Measurements from ENCODE around the gene ATP6V0A4. TPM values are rescaled to one million over a fixed set of nuclear protein-coding genes. Genes with fewer than 3 reads are reported as not detected.
"Not testable (repeated sequence)": the region's sequence is repeated elsewhere in the genome, so short reads cannot be mapped to it uniquely, and the experiment has no call there.

Gene ATP6V0A4
- total RNA-seq, 1 experiment from 2014 or later = 0.17 TPM

DNA sequence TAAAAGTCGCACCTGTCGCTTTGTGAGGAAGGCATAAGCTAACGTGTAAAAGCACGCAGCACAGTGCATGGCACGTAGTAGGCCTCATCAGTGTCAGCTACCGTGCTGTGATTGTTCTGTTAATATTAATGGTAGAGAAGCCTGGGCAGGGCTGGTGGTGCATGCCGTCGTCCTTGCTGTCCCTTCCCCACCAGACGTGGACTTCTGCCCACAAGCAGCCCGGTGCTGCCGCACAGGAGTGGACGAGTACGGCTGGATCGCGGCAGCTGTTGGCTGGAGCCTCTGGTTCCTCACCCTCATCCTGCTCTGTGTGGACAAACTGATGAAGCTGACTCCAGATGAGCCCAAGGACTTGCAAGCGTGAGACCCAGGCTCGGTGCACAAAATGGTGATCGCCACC is 4.7 kb upstream of the ATP6V0A4 start:
- DNase-seq (ENCODE audit: low spot score) = no peak

- DNase-seq (ENCODE audit: low spot score) = no peak
Observed at GRCh38 chr7:138801256-138801655, 3.3 kb upstream of the ATP6V0A4 start.

- DNase-seq (ENCODE audit: low spot score) = no peak
Observed at GRCh38 chr7:138799336-138800000, 1.5 kb upstream of the ATP6V0A4 start.

DNA sequence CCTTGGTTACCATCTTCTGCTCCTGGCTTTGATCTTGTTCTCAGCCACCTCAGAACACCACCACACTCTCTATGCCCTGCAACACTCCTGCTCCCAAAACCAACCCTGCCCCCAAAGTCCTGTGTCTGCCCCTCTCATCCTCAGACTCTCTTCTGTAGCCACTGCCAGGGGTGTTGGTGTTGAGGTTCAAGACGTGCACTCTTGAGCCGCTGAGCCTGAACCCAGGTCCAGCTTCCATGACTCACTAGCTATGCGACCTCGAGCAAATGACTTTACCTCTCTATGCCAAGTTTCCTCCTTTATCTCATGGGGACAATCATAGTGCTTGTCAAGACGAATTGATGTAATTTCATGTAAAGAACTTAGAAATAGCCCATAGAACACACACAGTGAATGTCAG is 840 bp upstream of the ATP6V0A4 start:
- DNase-seq (ENCODE audit: low spot score) = no peak

DNA sequence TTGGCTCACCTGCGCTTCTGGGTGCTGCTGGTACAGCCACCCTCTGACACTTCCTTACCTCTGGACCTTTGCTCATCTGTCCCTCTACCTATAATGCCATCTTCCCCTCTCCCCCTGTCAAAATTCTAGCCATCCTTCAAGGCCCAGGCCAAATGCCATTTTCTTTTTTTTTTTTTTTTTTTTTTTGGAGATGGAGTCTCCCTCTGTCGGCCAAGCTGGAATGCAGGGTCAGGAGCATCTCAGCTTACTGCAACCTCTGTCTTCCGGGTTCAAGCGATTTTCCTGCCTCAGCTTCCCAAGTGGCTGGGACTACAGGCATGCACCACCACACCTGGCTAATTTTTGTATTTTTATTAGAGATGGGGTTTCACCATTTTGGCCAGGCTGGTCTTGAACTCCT is 950 bp downstream of the ATP6V0A4 start:
- DNase-seq (ENCODE audit: low spot score) = not testable (repeated sequence)

DNA sequence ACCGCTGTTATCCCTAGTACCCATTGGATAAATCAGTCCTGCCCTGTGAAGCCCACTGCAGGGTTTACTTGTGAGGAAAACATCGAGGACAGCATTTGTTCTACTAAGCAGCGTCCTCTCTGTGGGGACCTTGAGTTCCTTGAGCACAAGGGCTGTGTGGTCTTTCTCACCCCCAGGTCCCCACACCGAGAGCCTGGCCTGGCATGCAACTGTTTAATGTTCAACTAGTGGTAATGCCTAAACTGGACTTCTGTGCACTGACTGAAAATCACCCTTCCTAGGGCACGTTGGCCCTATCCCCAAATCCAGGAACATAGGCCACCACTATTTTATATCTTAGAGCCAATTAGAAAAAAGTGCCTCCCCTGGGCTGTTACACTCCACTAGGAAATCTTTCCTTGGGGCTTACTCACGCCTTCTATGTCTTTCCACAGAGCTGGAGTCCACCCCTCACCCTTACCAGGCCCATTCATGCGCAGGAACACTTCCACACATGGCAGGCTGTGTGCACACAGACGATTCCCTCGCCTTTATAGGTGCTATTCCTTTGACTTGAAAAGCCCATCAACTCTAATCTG is 1.9 kb downstream of the ATP6V0A4 start:
- DNase-seq (ENCODE audit: low spot score) = no peak

- DNase-seq (ENCODE audit: low spot score) = peak; percentile 49
Observed at GRCh38 chr7:138785587-138786437, 12.2 kb downstream of the ATP6V0A4 start.

- no peak for DNase-seq (ENCODE audit: low spot score)
Observed at GRCh38 chr7:138784692-138785091, 13.3 kb downstream of the ATP6V0A4 start.

- DNase-seq (ENCODE audit: low spot score) = no peak
Observed at GRCh38 chr7:138781004-138781403, 17.0 kb downstream of the ATP6V0A4 start.

DNA sequence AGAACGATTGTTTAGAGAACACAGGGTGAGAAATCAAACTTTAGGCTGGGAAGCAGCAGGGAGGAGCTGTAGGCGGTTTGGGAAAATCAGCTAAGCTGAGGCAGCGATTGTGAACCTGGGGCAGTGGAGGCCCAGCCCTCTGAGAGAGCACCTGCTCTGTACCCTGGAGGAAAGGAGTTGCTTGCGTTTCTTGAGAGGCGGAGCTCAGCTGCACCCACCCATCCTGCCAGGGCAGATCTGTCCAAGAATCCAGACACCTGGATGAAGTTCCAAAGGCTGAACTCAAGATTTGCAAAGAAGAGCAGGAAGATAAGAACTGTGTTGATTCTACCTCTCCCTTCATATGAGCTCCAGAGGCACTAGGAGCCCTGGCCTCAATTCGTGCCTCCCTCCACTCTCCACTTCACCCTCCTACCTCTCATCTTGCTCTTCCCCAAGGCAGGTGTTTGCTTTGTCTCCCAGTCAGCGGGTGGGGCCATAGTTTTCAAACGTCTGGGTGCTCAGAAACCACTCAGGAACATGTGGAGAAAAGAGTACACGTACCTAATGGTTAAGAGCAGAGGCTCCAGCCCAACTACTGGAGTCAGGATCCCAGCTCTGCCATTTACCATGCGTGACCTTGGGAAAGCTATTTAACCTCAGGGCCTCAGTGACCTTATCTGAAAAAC is 21.7 kb downstream of the ATP6V0A4 start:
- DNase-seq (ENCODE audit: low spot score) = no peak

DNA sequence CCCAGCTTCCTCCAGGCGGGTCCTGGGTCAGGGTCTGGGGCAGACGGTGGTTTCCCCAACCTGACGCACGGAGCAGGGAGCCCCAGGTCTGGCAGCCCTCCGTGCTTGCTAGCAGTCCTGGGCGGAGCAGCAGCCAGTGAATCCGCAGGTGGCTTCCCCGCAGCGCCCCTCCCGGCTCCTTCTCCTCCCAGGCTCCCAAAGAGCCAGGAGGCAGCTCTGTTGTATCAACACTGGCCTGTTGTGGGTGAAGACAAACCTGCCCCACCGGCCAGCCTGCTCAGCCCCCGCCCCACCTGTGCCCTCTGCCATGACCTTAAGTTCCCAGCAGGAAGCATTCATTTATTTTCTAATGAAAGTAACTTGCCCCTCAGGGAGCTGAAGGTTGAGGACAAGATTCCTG is 24.2 kb downstream of the ATP6V0A4 start:
- no peak for DNase-seq (ENCODE audit: low spot score)

DNA sequence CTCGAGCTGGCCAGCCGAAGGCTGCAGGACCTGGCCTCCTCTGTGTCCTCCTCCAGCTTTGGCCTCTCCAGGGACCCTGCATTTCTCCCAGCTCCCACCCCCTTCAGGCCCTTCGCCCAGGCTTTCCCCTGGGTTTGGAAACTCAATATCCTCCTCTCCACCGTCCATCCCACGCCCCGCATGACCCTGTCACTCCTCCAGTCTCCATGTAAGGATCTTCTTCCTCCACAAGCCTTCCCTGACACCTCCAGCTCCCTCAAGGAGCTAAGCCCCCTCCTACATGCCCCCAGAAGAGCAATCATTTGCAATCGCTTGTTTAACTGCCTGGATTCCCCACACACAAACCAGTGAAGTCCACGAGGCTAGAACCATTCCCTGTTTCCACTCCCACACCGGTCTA is 24.8 kb downstream of the ATP6V0A4 start:
- DNase-seq (ENCODE audit: low spot score) = no peak

- DNase-seq (ENCODE audit: low spot score) = no peak
Observed at GRCh38 chr7:138770904-138771303, 27.1 kb downstream of the ATP6V0A4 start.

DNA sequence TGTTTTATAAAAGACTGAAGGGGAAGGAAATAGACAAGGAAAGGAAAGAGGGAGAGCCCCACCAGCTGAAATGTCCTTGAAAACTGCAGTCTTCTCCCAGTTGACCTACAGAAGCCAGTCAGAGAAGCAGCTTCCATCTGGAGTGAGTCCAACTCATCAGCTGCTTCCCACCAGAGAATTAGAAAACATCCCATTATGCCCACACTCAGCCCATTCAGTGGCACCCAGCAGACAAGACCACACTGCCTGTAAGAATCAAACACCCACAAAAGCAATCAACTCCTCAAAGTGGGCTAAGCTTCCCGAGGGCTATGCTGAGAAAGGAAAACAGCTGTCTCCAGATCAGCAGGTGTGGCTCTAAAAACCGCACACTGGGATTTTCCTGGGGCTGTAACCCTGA is 29.8 kb downstream of the ATP6V0A4 start:
- no peak for DNase-seq (ENCODE audit: low spot score)

DNA sequence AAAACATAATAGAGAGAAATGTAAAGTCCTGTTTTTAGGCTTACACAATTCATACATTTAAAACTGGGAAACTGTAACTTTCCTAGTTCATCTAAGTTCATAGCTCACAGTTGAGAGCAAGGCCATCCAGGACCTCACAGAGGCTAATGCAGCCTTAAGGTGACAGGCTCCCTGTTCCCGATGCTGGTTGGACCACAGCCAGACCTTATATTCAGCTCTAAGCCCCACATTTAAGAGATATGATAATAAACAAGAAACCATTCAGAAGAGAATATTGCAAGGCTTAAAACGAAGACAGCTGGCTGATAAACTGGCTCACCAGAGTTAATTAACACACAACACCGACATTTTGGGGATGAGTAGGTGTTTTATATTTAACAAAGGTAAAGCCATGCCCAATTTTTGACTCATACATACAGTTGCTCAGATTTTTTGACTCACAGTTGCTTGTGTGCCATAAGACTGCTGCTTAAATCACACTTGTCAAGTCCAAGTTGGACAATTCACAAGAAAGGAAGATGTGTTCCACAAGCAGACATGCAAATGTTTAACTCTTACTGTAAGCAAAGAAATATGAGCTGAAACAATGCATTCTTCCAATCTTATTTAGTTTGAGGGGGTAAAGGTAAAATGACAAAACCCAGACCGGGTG is 41.3 kb downstream of the ATP6V0A4 start:
- no peak for DNase-seq (ENCODE audit: low spot score)

DNA sequence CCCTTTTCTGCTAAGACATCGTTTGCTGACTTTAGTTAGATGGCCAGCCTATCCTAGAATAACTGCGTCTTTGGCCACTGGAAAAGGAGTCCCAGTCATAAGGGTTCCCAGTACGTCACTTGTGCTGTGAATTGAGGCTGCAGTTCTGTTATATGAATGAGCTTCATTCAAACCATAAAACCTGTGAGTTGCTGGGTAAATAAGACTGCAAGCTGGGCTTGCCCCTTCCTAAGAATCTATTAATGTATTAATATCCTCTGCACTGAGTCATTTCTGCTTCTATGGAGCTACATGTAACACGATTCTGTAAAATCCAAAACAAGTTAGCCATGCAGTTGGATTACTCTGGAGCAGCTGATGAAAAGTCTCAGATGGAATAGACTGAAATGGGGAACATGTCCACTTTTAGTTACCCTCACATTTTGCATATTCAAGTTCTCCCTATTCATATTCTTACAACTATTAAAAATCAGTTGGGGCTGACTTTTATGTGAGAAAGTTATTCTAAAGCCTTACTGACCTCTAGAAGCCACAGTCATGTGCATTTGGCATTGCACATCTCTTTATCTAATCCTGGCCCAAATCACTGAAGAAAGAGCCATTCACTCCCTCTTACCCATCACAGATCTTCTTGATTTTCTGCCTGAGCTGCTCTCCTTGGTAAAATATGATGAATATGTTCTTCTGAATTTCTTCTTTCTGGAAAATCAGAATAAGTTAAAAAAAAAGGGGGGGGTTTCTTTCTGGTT is 42.0 kb downstream of the ATP6V0A4 start:
- no peak for DNase-seq (ENCODE audit: low spot score)

GRCh38 chr7:138755331-138755747 is 42.7 kb downstream of the ATP6V0A4 start:
- DNase-seq (ENCODE audit: low spot score) = no peak

DNA sequence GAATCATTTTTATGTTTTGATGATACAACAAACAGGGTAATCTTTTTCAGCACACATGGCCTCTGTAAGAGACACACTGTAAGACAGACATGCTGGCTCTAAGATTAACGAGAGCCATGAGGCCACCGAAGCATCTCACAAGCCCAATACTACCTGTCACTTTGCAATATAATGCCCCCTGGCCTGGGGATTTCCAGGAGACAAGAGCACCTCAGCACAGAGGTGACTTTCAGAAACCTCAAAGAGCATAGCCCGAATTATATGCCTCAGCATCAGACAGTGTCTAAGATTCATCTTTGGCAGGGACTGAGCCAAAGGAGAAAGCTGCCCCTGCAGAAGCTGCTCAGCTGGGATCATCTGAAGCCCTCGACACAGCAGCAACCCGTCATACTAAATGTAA is 44.4 kb downstream of the ATP6V0A4 start:
- no peak for DNase-seq (ENCODE audit: low spot score)

- DNase-seq (ENCODE audit: low spot score) = no peak
Observed at GRCh38 chr7:138753150-138753518, 44.9 kb downstream of the ATP6V0A4 start.

- DNase-seq (ENCODE audit: low spot score) = peak; percentile 95
Observed at GRCh38 chr7:138752518-138753149, 45.4 kb downstream of the ATP6V0A4 start.

Measured in H4 (cell line).